Bronchial epithelial cell (primary cell): ENCODE data around the gene ZNF12. TPM values are rescaled to one million over a fixed set of nuclear protein-coding genes. Genes with fewer than 3 reads are reported as not detected.

ENCODE experiments used
- DNase-seq: peaks from one replicate; pipeline ENCODE4 v3.0.0-alpha.2; 2010; ENCODE audit warnings: low read depth
- FAIRE-seq: peaks from 2 replicates; lab custom pipeline; 2011; peaks lifted over from hg19 to GRCh38; lab: Jason Lieb, UNC
- H3K27me3 ChIP-seq: 2 replicates; pipeline ENCODE4 v1.5.1; 2011; ENCODE audit warnings: low read length; ENCODE audit not compliant: control insufficient read depth, insufficient read depth
- H3K36me3 ChIP-seq: 2 replicates; pipeline ENCODE4 v1.5.1; 2011; ENCODE audit warnings: low read length; ENCODE audit not compliant: control insufficient read depth, insufficient read depth
- H3K4me3 ChIP-seq: 2 replicates; pipeline ENCODE4 v1.5.1; 2011; ENCODE audit warnings: mild to moderate bottlenecking, low read depth, low read length, control low read depth
- CTCF ChIP-seq: IDR thresholded peaks from 2 replicates; pipeline ENCODE4 v1.5.1; 2011; ENCODE audit warnings: mild to moderate bottlenecking, moderate library complexity, low read length, control low read depth, inconsistent platforms; ENCODE audit not compliant: insufficient read depth, severe bottlenecking
- total RNA-seq: library from RNA; depleted of rRNA; stranded (reverse); fragments of >200 nt; gene quantifications from 2 replicates; pipeline ENCODE4 v1.2.1, GENCODE V29; 2014

Gene ZNF12
- total RNA-seq, 1 donor from 2014 or later, result 12.6 TPM

- TF ChIP-seq CTCF, result no peak
- H3K36me3 ChIP-seq, result peaks cover 35% of the 10 kb centered on the region
- no peak for DNase-seq
- no peak for FAIRE-seq
- H3K27me3 ChIP-seq, result no peaks in the 10 kb centered on the region
- no peak overlapping the region for H3K4me3 ChIP-seq
These were observed 62.7 kb downstream of the ZNF12 start for GRCh38 chr7:6643915-6644625.

GRCh38 chr7:6642861-6643640, 63.7 kb downstream of the ZNF12 start:
- Histone ChIP-seq H3K4me3 (no peak overlapping the region), H3K36me3 (peaks cover 33% of the 10 kb centered on the region), H3K27me3 (no peaks in the 10 kb centered on the region)
- DNase-seq (no peak), FAIRE-seq (no peak)
- no peak for TF ChIP-seq CTCF

GRCh38 chr7:6642239-6642839, 64.4 kb downstream of the ZNF12 start:
- FAIRE-seq, result no peak
- no peak for TF ChIP-seq CTCF
- H3K4me3 ChIP-seq, result no peak overlapping the region
- H3K27me3 ChIP-seq, result no peaks in the 10 kb centered on the region
- DNase-seq, result no peak
- H3K36me3 ChIP-seq, result peaks cover 33% of the 10 kb centered on the region

GRCh38 chr7:6641305-6642035, 65.3 kb downstream of the ZNF12 start:
- DNase-seq (no peak), FAIRE-seq (no peak)
- Histone ChIP-seq H3K4me3 (no peak overlapping the region), H3K36me3 (peaks cover 32% of the 10 kb centered on the region), H3K27me3 (no peaks in the 10 kb centered on the region)
- no peak for TF ChIP-seq CTCF

- no peak for TF ChIP-seq CTCF
- Histone ChIP-seq H3K27me3 (no peaks in the 10 kb centered on the region), H3K36me3 (peaks cover 30% of the 10 kb centered on the region), H3K4me3 (no peak overlapping the region)
- FAIRE-seq (no peak), DNase-seq (peak; percentile 48)
These were observed 66.5 kb downstream of the ZNF12 start for GRCh38 chr7:6640246-6640721.
